Muscle layer of colon (tissue), 2 donors: ENCODE data around the gene VWA3A.
"Not testable (repeated sequence)": the region's sequence is repeated elsewhere in the genome, so short reads cannot be mapped to it uniquely, and the experiment has no call there.

Experiments
- H3K27ac ChIP-seq: one replicate; pipeline ENCODE4 v1.7.0; 2013; ENCODE audit warnings: low read depth, mild to moderate bottlenecking, low read length, moderate library complexity
- H3K27me3 ChIP-seq, 2 donors: one replicate each; pipeline ENCODE4 v1.7.0; 2013; ENCODE audit warnings: low read length in 2 of 2, mild to moderate bottlenecking in 2 of 2; ENCODE audit not compliant: insufficient read depth in 2 of 2, control insufficient read depth in 1 of 2
- H3K36me3 ChIP-seq: one replicate; pipeline ENCODE4 v1.7.0; 2013; ENCODE audit warnings: mild to moderate bottlenecking, low read length; ENCODE audit not compliant: insufficient read depth
- H3K4me1 ChIP-seq: one replicate; pipeline ENCODE4 v1.7.0; 2013; ENCODE audit warnings: mild to moderate bottlenecking, low read length; ENCODE audit not compliant: insufficient read depth
- H3K4me3 ChIP-seq, 2 donors: one replicate each; pipeline ENCODE4 v1.7.0; 2013; ENCODE audit warnings: low read length in 2 of 2, low read depth in 1 of 2, mild to moderate bottlenecking in 1 of 2, moderate library complexity in 1 of 2
- H3K9ac ChIP-seq: one replicate; pipeline ENCODE4 v1.7.0; 2013; ENCODE audit warnings: low read length
- H3K9me3 ChIP-seq: one replicate; pipeline ENCODE4 v1.7.0; 2013; ENCODE audit warnings: mild to moderate bottlenecking, low read length
- donor health status: abdominal sarcoma.
- donor health status: Adenocarcinoma of cecum.

Gene VWA3A

GRCh38 chr16:22171953-22172352 lies 79.6 kb downstream of the VWA3A start:
- no peaks in the 10 kb centered on the region for H3K4me1 ChIP-seq
- no peaks in the 10 kb centered on the region for H3K9me3 ChIP-seq
- no peaks in the 10 kb centered on the region for H3K27me3 ChIP-seq
- no peaks in the 10 kb centered on the region for H3K36me3 ChIP-seq
- no peak overlapping the region for H3K4me3 ChIP-seq
- H3K27ac ChIP-seq, result no peak overlapping the region
- H3K9ac ChIP-seq, result no peak overlapping the region

DNA sequence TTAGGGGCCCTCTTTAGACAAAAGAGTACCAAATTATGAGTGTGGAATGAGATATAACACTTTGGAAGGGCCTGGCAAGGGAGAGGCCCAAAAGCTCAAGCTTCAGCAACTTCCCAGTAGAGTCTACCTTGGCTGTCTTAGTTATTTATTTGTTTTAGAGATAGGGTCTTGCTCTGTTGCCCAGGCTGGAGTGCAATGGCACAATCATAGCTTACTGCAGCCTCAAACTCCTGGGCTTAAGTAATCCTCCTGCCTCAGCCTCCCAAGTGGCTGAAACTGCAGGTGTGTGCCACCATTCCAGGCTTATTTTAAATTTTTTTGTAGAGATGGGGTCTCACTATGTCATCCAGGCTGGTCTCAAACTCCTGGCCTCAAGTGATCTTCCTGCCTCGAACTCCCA lies 80.3 kb downstream of the VWA3A start:
- not testable (repeated sequence) for H3K27ac ChIP-seq, H3K27me3 ChIP-seq, H3K4me1 ChIP-seq, H3K4me3 ChIP-seq, H3K9ac ChIP-seq, H3K36me3 ChIP-seq, H3K9me3 ChIP-seq

- no peaks in the 10 kb centered on the region for H3K4me1 ChIP-seq
- H3K36me3 ChIP-seq, result no peaks in the 10 kb centered on the region
- H3K9ac ChIP-seq, result no peak overlapping the region
- no peak overlapping the region for H3K4me3 ChIP-seq
- no peaks in the 10 kb centered on the region for H3K27me3 ChIP-seq
- H3K27ac ChIP-seq, result no peak overlapping the region
- no peaks in the 10 kb centered on the region for H3K9me3 ChIP-seq
These were observed 82.3 kb downstream of the VWA3A start for GRCh38 chr16:22174642-22175041.

GRCh38 chr16:22177968-22178930 lies 85.9 kb downstream of the VWA3A start:
- no peaks in the 10 kb centered on the region for H3K4me1 ChIP-seq
- H3K36me3 ChIP-seq, result no peaks in the 10 kb centered on the region
- no peaks in the 10 kb centered on the region for H3K27me3 ChIP-seq
- H3K9me3 ChIP-seq, result no peaks in the 10 kb centered on the region
- H3K9ac ChIP-seq, result no peak overlapping the region
- no peak overlapping the region for H3K27ac ChIP-seq
- H3K4me3 ChIP-seq, result no peak overlapping the region

DNA sequence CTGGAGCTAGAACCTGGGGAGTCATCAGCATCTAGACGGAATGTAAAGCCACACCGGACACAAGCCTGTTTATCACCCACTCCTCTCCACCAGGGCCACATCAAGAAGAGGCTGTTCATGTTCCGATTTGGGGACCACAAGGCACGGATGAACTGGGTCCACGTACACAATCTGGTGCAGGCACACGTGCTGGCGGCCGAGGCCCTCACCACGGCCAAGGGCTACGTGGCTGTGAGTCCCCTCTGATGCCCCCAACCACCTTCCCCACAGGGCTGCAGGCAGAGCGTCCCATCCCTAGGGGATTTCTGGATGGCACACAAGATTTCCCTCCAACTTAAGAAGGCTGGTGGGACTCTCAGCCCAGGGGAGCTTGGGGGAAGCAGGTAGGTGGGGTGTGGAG lies 89.1 kb downstream of the VWA3A start:
- Histone ChIP-seq H3K27me3 (no peaks in the 10 kb centered on the region), H3K9me3 (no peaks in the 10 kb centered on the region), H3K27ac (no peak overlapping the region), H3K4me1 (no peaks in the 10 kb centered on the region), H3K4me3 (no peak overlapping the region), H3K9ac (no peak overlapping the region), H3K36me3 (no peaks in the 10 kb centered on the region)

DNA sequence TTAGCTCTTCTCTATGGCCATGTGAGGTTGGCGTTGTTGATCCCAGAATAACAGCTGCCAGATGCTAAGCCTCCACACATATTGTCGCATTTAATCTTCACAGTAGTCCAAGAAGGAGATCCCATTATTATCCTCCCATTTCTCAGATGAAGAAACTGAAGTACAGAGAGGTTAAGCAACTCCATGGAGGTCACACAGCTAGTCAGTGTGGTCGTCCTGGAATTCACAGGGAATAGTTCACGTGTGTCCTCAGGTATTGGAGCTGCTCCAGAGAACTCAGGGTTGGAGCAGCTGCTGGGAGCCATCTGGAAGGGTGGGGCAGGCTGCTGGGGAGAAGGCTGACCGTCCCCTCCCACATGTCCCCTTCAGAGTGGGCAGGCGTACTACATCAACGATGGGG lies 89.5 kb downstream of the VWA3A start:
- H3K27ac ChIP-seq, result no peak overlapping the region
- H3K4me1 ChIP-seq, result no peaks in the 10 kb centered on the region
- H3K27me3 ChIP-seq, result no peaks in the 10 kb centered on the region
- no peak overlapping the region for H3K4me3 ChIP-seq
- no peaks in the 10 kb centered on the region for H3K9me3 ChIP-seq
- no peak overlapping the region for H3K9ac ChIP-seq
- H3K36me3 ChIP-seq, result no peaks in the 10 kb centered on the region

GRCh38 chr16:22183335-22183734 lies 91.0 kb downstream of the VWA3A start:
- Histone ChIP-seq H3K9ac (no peak overlapping the region), H3K27ac (no peak overlapping the region), H3K36me3 (no peaks in the 10 kb centered on the region), H3K4me1 (peaks cover under 1% of the 10 kb centered on the region), H3K9me3 (no peaks in the 10 kb centered on the region), H3K4me3 (no peak overlapping the region), H3K27me3 (no peaks in the 10 kb centered on the region)

- no peak overlapping the region for H3K4me3 ChIP-seq
- H3K9ac ChIP-seq, result no peak overlapping the region
- no peaks in the 10 kb centered on the region for H3K9me3 ChIP-seq
- H3K27ac ChIP-seq, result no peak overlapping the region
- H3K27me3 ChIP-seq, result no peaks in the 10 kb centered on the region
- H3K36me3 ChIP-seq, result no peaks in the 10 kb centered on the region
- peaks cover 7% of the 10 kb centered on the region for H3K4me1 ChIP-seq
These were observed 91.7 kb downstream of the VWA3A start for GRCh38 chr16:22183901-22184614.

DNA sequence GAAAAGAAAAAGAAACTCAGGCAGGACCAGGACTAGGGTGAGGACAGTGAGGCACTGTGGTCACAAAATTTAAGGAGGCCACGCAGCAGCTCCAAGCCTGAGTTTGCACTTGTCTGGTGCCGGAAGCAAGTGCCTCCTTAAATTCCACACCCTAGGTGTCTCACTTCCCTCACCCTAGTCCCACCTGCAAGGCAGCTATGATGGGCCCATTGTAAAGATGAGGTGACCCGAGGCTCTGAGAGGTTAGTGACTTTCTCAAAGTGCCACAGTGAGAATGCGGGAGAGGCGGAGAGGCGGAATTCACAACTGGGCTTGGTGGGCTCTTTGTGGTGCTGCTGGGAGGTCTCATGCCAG lies 92.3 kb downstream of the VWA3A start:
- Histone ChIP-seq H3K4me3 (no peak overlapping the region), H3K27ac (no peak overlapping the region), H3K36me3 (no peaks in the 10 kb centered on the region), H3K9ac (no peak overlapping the region), H3K9me3 (no peaks in the 10 kb centered on the region), H3K4me1 (peaks cover 13% of the 10 kb centered on the region), H3K27me3 (no peaks in the 10 kb centered on the region)

DNA sequence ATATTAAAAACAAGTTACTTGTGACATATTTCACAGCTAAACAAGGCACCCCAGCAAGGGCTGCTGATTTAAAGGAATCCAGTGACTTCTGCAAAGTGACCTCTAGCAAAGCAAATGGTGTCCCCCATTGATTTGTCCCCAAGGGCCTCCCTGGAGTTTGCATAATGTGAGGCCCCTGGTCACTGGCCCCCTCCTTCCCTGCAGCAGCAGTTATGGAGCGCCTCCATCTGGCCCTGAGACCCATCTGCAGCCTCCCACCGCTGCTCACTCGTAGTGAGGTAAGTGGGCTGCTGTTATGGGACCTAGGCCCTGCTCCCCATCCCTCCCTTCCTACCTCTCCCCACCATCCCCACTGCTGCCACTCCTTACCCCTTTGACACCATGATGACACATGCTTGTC lies 94.2 kb downstream of the VWA3A start:
- no peak overlapping the region for H3K4me3 ChIP-seq
- no peak overlapping the region for H3K9ac ChIP-seq
- H3K27ac ChIP-seq, result no peak overlapping the region
- H3K27me3 ChIP-seq, result no peaks in the 10 kb centered on the region
- H3K4me1 ChIP-seq, result peaks cover 15% of the 10 kb centered on the region
- H3K36me3 ChIP-seq, result no peaks in the 10 kb centered on the region
- no peaks in the 10 kb centered on the region for H3K9me3 ChIP-seq

DNA sequence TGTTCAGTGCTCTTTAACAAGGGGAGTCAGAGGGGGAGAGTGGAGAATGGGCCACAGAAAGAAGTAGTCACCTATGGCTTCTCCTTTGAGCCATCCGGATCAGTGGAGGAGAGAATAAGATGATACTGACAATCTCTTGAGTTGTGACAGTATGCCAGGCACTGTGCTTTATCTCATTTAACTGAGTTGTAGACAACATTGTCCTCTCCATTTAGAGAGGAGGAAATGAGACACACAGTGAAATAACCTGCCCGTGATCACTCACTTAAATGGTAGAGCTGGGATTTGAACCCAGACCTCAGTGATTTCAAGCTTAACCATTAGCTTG lies 95.9 kb downstream of the VWA3A start:
- H3K4me1 ChIP-seq, result peaks cover 32% of the 10 kb centered on the region
- H3K27ac ChIP-seq, result no peak overlapping the region
- no peaks in the 10 kb centered on the region for H3K36me3 ChIP-seq
- H3K27me3 ChIP-seq, result no peaks in the 10 kb centered on the region
- H3K9ac ChIP-seq, result no peak overlapping the region
- H3K4me3 ChIP-seq, result no peak overlapping the region
- H3K9me3 ChIP-seq, result no peaks in the 10 kb centered on the region
